ENCODE measurements around the gene DTYMK.
A peak's percentile ranks its signal among the peaks of the same experiment; 100 is the strongest.

DTYMK gene

GRCh38 chr2:241703032-241703604, 16.5 kb upstream of the DTYMK start:
- DNase-seq = no peak

DNA sequence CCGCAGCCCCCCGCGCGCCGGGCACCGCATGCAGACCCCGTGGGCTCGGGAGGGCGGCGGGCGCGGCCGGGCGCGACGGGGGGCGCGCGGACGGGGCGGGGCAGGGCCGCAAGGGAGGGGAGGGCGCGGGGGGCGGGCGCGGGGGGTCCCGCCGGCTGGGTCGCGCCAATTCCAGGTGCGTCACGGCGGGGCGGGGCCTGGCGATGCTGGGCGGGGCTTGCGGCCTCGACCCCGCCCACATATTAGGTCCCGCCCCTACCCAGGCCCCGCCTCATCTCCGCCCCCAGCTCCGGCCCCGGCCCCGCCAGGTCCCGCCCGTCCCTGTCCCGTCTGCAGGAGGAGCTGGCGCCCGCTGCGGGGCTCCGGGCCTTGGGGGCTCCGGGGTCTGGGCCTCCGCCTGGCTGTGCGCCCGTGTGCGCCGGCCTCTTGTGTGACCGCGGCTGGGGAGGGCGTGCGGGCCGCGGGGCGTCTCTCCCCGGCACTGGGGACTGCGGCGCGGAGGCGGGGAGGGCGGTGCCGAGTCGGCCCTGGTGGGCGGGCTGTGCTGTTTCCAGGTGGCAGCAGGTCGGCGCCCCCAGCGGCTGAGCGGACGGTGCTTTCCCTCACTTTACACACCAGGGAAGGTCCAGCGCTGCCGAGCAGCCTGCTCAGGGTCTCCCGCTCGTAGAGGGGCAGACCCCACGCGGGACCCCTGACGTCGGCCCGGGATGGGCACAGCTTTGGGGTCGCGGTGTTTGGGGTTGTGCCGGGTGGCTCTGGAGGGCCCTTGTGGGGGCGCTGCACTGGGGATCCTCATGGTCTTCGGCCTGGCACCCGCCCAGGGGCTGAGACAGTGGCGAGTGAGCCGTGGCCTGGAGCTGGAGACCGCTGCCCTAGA, 15.8 kb upstream of the DTYMK start:
- DNase-seq = peak; percentile 91

DNA sequence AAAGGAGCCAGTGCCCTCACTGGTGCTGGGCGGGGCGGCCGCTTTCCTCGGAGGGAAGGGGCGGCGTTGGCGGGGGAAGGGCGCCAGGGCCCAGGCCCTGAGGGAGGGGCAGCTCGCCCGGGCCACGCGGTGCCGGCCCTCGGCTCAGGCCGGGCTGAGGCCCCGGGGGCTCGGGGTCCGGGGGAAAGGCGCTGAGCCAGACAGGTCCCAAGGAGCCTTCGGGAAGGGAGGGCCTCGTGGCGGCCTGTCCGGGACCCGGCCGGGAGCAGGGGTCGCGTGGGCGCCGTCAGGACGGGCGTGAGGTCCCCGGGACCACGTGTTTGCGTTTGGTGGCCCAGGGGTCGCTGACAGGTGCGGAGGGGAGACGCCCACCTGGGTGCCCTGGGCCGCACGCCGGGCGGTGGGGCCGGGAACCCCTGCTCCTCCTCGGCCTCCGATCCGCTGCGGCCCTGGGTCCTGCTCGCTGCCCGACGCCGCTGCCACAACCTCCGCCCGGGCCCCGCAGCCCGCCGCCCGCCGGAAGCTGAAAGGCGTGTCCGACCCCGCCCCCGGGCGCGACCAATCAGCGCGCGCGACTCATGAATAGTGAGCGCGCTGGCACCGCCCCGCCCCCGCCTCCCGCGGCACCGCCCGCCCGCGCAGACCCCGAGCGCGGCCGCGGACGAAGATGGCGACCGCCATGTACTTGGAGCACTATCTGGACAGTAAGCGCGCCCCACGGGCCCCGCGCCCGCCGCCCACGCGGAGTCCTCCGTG, 15.0 kb upstream of the DTYMK start, which contains the start of gene ING5:
Gene ING5 (plus strand): TSS at position 641 of the 756 bp plus-strand sequence. CDS start 27 bp downstream, at position 668.
- peak; percentile 99 for DNase-seq

- no peak for DNase-seq
Observed at GRCh38 chr2:241701149-241701398, 14.5 kb upstream of the DTYMK start.

DNA sequence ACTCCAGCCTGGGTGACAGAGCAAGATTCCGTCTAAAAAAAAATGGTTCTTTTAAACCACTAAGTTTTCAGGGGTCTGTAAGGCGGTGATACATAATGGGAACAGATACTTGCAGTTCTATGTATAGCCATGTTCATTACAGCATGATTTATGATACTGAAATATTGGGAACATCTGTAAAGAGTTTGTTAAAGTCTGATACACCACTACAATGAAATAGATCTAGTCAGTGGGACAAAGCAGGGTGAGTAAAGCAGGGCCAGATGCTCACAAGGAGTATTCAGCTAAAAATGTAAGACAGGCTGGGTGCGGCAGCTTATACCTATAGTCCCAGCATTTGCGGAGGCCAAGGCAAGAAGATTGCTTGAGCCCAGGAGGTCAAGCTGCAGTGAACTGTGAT, 9.0 kb upstream of the DTYMK start:
- DNase-seq = no peak

- no peak for DNase-seq
Observed at GRCh38 chr2:241692448-241692847, 5.8 kb upstream of the DTYMK start.

GRCh38 chr2:241690202-241690717, 3.6 kb upstream of the DTYMK start:
- DNase-seq = no peak

DNA sequence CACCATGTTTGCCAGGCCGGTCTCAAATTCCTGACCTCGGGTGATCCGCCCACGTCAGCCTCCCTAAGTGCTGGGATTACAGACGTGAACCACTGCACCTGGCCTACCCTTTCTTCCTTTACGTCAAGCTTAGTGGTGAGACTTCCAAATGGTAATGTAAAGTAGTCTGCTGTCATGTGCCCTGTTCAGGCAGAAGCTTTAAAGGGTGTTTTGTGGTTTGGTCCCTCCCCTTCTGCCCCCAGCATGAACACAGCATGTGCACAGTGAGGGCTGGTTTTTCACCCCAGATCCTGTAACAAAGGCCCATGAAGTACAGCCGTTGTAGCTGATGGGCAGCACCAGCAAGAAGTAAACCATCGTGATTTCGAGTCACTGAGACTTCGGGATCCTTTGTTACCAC, 2.7 kb upstream of the DTYMK start:
- no peak for DNase-seq

DNA sequence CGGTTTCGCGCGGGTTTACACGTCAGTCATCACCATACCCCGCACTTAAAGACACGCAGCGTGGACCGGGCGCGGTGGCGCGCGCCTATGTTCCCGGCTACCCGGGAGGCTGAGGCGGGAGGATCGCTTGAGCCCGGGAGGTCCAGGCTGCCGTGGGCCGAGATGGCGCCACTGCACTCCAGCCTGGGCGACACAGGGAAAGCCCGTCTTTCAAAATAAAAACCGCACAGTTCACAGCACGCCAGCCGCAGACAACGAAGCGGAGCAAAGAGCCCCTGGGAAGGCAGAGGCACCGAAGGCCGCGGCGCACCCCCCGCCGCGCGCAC, 328 bp downstream of the DTYMK start:
- peak; percentile 40 for DNase-seq

GRCh38 chr2:241680827-241681599, 5.6 kb downstream of the DTYMK start:
- no peak for DNase-seq

GRCh38 chr2:241680044-241680443, 6.6 kb downstream of the DTYMK start:
- no peak for DNase-seq

GRCh38 chr2:241678784-241679540, 7.7 kb downstream of the DTYMK start:
- DNase-seq = no peak

GRCh38 chr2:241678307-241678706, 8.3 kb downstream of the DTYMK start:
- no peak for DNase-seq

DNA sequence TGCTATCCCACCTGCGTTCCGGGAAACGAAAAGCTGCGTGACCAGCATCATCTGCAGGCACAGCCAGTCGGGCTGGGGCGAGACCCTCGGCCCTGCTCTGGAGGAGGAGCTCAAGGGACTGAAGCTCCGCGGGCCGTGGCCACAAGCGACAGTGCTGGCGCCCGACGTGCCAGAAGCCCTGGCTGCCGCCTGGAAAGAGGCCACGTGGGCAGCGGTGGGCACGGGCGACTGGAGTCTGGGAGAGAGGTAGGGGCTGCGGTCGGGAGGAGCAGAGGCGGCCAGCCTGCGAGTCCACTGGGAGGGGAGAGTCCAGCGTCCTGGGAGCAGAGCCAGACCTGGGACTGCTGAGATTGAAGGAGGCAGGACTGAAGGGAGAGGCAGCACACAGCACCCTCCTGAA, 9.2 kb downstream of the DTYMK start:
- DNase-seq = no peak

- DNase-seq = no peak
Observed at GRCh38 chr2:241676665-241677064, 9.9 kb downstream of the DTYMK start.

GRCh38 chr2:241675885-241676284, 10.7 kb downstream of the DTYMK start:
- DNase-seq = no peak

DNA sequence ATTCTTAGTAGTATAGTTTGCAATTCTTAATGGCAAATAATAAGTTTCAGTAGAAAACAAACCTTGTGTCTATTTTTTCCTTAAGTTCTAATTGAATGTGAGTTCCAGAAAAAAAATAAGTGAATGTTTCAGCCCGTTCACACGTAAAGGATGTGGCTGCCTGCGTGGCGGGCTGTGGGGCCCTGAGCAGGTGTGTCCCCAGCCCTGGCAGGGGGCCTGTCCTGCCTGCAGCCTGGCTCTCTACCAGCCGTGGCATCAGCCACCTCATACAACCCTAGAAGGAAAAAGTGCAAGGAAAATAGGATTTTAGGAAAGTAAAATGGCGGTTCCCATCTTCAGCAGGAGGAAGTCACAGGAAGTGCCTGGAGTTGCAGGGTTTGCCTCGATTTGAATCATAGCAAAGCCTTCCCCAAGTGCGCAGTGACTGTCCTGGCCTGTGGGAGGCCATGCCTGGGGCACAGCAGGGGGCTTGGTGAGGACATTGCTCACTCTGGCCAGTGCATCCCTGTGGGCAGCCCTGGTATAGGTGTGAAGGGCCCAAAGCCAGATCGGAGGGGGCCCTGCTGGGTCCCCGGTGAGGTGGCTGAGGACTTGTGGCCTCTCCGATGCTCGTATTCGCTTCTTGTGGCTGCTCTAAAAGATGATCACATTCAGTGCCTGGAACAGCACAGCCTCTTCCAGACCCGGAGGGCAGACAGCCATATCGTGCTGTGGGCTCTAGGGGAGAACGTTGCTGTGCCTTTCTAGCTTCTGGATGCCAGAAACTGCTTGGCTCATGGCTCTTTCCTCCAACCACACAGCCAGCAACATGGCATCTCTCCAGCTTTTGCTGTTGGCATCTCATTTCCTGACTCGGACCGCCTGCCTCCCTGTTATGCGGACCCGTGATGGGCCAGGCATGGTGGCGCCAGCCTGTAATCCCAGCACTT, 12.6 kb downstream of the DTYMK start:
- no peak for DNase-seq

GRCh38 chr2:241673189-241673663, 13.4 kb downstream of the DTYMK start:
- DNase-seq = no peak

DNA sequence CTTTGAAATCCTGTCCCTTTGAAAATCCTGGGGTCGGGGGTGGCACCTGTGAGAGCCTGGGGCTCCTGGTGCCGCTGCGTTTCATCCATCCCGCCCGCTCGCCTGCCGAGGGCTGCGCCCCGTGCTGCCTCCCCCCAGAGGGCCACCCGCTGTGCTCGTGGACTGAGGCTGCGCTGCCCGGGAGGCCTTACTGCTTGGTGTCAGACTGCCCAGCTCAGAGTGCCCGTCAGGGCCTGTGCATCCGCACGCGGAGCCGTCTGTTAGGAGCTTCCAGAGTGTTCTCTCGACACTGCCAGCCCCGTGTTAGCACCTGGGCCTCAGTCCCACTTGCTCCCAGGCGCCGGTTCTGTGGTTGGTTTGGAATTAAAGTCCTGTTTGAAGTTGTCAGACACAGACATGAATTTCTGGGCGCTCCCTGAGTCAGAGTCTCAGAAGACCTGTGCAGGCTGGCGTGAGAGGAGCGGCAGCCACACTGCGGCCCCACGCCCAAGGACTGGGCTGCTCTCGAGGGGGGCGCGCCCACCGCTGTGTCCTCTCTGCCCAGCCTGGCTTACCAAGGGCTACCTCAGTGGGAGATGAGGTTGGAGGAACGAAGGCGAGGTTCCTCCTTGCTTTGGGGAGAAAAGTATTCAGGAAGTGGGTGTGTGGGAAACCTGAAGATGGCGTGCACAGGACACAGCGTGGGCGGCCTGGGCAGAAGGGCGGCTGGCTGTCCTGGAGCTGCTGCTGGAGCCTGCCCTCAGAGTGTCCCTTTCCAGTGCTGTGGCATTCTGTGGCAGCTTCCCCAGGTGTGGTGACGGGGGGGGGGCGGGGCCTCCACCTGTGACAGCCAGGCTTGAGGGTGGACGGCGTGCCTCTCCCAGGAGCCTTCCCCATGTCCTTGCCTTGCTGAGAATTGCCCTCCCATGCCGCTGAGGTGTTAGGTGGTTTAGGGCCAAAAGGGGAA, 14.1 kb downstream of the DTYMK start:
- no peak for DNase-seq

Measured in stimulated activated CD8-positive, alpha-beta memory T cell treated with anti-CD3 and anti-CD28 coated beads, Interleukin-4, amount 100 ng/mL, for 48 hours (primary cell).